ENCODE data around the gene PRAMEF13.
"Not testable (repeated sequence)": the region's sequence is repeated elsewhere in the genome, so short reads cannot be mapped to it uniquely, and the experiment has no call there.

Gene PRAMEF13

GRCh38 chr1:13165531-13165930, 35.7 kb downstream of the PRAMEF13 start, which contains the start of gene HNRNPCL4:
TSS of gene HNRNPCL4 (minus strand) at chr1:13165631. CDS start at chr1:13165467, 164 bp downstream.
- DNase-seq = not testable (repeated sequence)

GRCh38 chr1:13155909-13156308, 45.3 kb downstream of the PRAMEF13 start, which contains the start of gene PRAMEF26:
TSS of gene PRAMEF26 (minus strand) at chr1:13156009. CDS start at chr1:13153095, 2,914 bp downstream.
- DNase-seq = not testable (repeated sequence)
